ENCODE data around the gene ZNF837. TPM values are rescaled to one million over a fixed set of nuclear protein-coding genes. Genes with fewer than 3 reads are reported as not detected.

Gene ZNF837
- total RNA-seq, 1 experiment from 2014 or later: 1.6 TPM

DNA sequence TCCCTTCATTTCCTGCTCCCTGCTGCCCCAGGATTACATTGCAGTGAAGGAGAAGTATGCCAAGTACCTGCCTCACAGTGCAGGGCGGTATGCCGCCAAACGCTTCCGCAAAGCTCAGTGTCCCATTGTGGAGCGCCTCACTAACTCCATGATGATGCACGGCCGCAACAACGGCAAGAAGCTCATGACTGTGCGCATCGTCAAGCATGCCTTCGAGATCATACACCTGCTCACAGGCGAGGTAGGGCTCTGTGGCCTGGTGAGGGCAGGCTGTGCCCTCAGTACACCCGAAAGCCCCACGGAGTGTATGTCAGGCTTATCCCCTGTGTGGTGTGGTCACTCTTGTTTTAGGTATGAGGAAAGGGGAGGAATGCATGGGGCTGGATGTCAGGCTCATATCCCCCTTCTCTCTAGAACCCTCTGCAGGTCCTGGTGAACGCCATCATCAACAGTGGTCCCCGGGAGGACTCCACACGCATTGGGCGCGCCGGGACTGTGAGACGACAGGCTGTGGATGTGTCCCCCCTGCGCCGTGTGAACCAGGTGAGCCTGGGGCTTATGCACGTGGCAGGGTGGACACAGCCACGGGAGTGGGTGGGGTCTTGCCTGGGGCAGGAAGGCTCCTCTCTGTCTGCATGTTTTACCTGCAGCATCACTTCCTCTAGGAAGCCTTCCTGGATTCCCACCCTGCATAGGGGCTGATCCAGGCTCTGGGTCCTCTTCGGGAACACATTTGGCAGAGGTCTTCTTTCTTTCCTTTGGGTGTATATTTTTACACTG is 12.3 kb upstream of the ZNF837 start:
- Histone ChIP-seq H3K27me3 (ENCODE audit: control insufficient read depth, insufficient read depth, low read length) (no peaks in the 10 kb centered on the region), H3K27ac (ENCODE audit: low read length) (no peak overlapping the region), H3K4me1 (ENCODE audit: control insufficient read depth, insufficient read depth, low read length) (peaks cover 27% of the 10 kb centered on the region), H3K9me3 (ENCODE audit: control insufficient read depth, insufficient read depth, low read depth, low read length) (no peaks in the 10 kb centered on the region), H3K36me3 (ENCODE audit: control insufficient read depth, insufficient read depth, low read length) (peaks cover 28% of the 10 kb centered on the region), H3K4me3 (ENCODE audit: low read depth in 2 of 2, low read length in 2 of 2) (no peak overlapping the region)
- TF ChIP-seq TCF7L2 (IDR thresholded peaks at IDR 0.05; ENCODE audit: low read depth, low read length) (no peak), SIN3A (IDR thresholded peaks at IDR 0.05; ENCODE audit: borderline replicate concordance, insufficient read depth, low read depth, low read length) (no peak), POLR2AphosphoS5 (IDR thresholded peaks at IDR 0.05; ENCODE audit: low read depth, low read length) (no peak)
- TF ChIP-seq, protein P1, sequence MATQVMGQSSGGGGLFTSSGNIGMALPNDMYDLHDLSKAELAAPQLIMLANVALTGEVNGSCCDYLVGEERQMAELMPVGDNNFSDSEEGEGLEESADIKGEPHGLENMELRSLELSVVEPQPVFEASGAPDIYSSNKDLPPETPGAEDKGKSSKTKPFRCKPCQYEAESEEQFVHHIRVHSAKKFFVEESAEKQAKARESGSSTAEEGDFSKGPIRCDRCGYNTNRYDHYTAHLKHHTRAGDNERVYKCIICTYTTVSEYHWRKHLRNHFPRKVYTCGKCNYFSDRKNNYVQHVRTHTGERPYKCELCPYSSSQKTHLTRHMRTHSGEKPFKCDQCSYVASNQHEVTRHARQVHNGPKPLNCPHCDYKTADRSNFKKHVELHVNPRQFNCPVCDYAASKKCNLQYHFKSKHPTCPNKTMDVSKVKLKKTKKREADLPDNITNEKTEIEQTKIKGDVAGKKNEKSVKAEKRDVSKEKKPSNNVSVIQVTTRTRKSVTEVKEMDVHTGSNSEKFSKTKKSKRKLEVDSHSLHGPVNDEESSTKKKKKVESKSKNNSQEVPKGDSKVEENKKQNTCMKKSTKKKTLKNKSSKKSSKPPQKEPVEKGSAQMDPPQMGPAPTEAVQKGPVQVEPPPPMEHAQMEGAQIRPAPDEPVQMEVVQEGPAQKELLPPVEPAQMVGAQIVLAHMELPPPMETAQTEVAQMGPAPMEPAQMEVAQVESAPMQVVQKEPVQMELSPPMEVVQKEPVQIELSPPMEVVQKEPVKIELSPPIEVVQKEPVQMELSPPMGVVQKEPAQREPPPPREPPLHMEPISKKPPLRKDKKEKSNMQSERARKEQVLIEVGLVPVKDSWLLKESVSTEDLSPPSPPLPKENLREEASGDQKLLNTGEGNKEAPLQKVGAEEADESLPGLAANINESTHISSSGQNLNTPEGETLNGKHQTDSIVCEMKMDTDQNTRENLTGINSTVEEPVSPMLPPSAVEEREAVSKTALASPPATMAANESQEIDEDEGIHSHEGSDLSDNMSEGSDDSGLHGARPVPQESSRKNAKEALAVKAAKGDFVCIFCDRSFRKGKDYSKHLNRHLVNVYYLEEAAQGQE (IDR thresholded peaks at IDR 0.05; ENCODE audit: insufficient read depth in 1 of 2, low read depth in 2 of 2, low read length in 1 of 2): no peak
- TF ChIP-seq, protein P2, sequence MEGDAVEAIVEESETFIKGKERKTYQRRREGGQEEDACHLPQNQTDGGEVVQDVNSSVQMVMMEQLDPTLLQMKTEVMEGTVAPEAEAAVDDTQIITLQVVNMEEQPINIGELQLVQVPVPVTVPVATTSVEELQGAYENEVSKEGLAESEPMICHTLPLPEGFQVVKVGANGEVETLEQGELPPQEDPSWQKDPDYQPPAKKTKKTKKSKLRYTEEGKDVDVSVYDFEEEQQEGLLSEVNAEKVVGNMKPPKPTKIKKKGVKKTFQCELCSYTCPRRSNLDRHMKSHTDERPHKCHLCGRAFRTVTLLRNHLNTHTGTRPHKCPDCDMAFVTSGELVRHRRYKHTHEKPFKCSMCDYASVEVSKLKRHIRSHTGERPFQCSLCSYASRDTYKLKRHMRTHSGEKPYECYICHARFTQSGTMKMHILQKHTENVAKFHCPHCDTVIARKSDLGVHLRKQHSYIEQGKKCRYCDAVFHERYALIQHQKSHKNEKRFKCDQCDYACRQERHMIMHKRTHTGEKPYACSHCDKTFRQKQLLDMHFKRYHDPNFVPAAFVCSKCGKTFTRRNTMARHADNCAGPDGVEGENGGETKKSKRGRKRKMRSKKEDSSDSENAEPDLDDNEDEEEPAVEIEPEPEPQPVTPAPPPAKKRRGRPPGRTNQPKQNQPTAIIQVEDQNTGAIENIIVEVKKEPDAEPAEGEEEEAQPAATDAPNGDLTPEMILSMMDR (IDR thresholded peaks at IDR 0.05): no peak
- intact Hi-C loops (cut with micrococcal nuclease; ENCODE audit: unreplicated experiment) (no loop called here), in situ Hi-C loops (cut with HindIII; ENCODE audit: low pct_unique_long_range_greater_than_20kb, low sequenced_read_pairs) (no loop called here)
- ChIA-PET POLR2A (no interaction called here), CTCF (interaction anchor here (0.7 kb wide), 1 partner anchor 145 kb away, joined by 3 read pairs; no protein-coding TSS in a partner anchor)
- no peak for ATAC-seq
- BruUV-seq (replicated peaks): no TSS peak
- DNase-seq (ENCODE audit: low read depth, low spot score): no peak

DNA sequence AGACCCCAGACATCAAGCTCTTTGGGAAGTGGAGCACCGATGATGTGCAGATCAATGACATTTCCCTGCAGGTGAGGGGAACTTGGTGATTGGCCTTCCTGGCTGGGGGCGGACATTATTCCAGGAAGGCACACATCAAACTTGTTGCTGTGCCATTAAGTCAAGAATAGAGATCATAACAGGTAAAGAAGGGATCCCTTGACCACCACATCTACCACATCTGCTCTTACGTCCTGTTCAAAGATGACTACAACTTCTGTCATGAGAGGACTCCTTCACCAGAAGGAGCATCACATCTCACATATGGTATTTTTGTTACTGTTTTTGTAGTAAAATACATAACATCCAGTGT is 7.3 kb upstream of the ZNF837 start:
- POLR2A ChIA-PET: no interaction called here

More for the DNA sequence above, 7.3 kb upstream of the ZNF837 start:
- in situ Hi-C loops (cut with HindIII; ENCODE audit: low pct_unique_long_range_greater_than_20kb, low sequenced_read_pairs) (no loop called here), intact Hi-C loops (cut with micrococcal nuclease; ENCODE audit: unreplicated experiment) (loop anchor here (5.0 kb wide), 1 partner anchor 61 kb away; the partner anchor contains the start of gene ZSCAN22)
- H3K9me3 ChIP-seq (ENCODE audit: control insufficient read depth, insufficient read depth, low read depth, low read length): no peaks in the 10 kb centered on the region
- CTCF ChIA-PET: no interaction called here
- no TSS peak for BruUV-seq (replicated peaks)
- peaks cover 36% of the 10 kb centered on the region for H3K4me1 ChIP-seq (ENCODE audit: control insufficient read depth, insufficient read depth, low read length)
- H3K27me3 ChIP-seq (ENCODE audit: control insufficient read depth, insufficient read depth, low read length): no peaks in the 10 kb centered on the region
- 0 out of 2 replicates have a peak, but pooled peaks have one; percentile 5 for TF ChIP-seq POLR2AphosphoS5 (IDR thresholded peaks at IDR 0.05; ENCODE audit: low read depth, low read length)
- no peak for TF ChIP-seq SIN3A (IDR thresholded peaks at IDR 0.05; ENCODE audit: borderline replicate concordance, insufficient read depth, low read depth, low read length)
- H3K27ac ChIP-seq (ENCODE audit: low read length): peak overlapping the region; percentile 99
- H3K36me3 ChIP-seq (ENCODE audit: control insufficient read depth, insufficient read depth, low read length): peaks cover 29% of the 10 kb centered on the region
- peak overlapping the region; percentile 97 to 98 for H3K4me3 ChIP-seq (ENCODE audit: low read depth in 2 of 2, low read length in 2 of 2)
- ATAC-seq: no peak
- DNase-seq (ENCODE audit: low read depth, low spot score): no peak
